K562 (cell line): ENCODE results near the gene CMIP. TPM values are rescaled to one million over a fixed set of nuclear protein-coding genes. Genes with fewer than 3 reads are reported as not detected.

ENCODE experiments used
- ATAC-seq: fragments of 200-7000 bp; cut with Tn5 transposase; 3 replicates; pipeline ENCODE4 v1.9.1; 2020; ENCODE audit warnings: moderate library complexity
- BruUV-seq: library from RNA; stranded (reverse); fragments of 400-500 nt; replicated peaks from 2 replicates; lab custom pipeline; 2021; lab: Mats Ljungman, UMichigan
- CTCF ChIA-PET: fragments of 300-600 bp; formaldehyde crosslinking; extraction: SDS; loops from one replicate; lab custom pipeline; 2021; ENCODE audit warnings: low intra/inter-chr PET ratio; lab: Yijun Ruan, JAX
- POLR2A ChIA-PET: fragments of 300-600, 350-650 bp; sonication (Branson Sonifier 250); formaldehyde crosslinking; extraction: SDS; loops from one replicate; lab custom pipeline; 2021; ENCODE audit warnings: antibody characterized with exemption, inconsistent platforms; lab: Yijun Ruan, JAX
- DNase-seq, 4 experiments: peaks; one replicate each; pipeline versions ENCODE4 v3.0.0 to v3.0.0-alpha.2; 2011 to 2018; ENCODE audit warnings: low spot score in 3 of 4, mixed read lengths in 3 of 4; ENCODE audit errors: extremely low read depth in 1 of 4
- FAIRE-seq: peaks from 2 replicates; lab custom pipeline; 2011; peaks lifted over from hg19 to GRCh38; lab: Jason Lieb, UNC
- H2AFZ ChIP-seq: 2 replicates; pipeline ENCODE4 v1.6.0; 2011; ENCODE audit warnings: low read depth, low read length, control low read depth, inconsistent platforms
- H3K27ac ChIP-seq: fragments of 200-600 bp; 3 replicates; pipeline ENCODE4 v1.8.0; 2011; ENCODE audit warnings: low read depth, mild to moderate bottlenecking, control low read depth, inconsistent platforms, low read length, moderate library complexity, mixed read lengths; ENCODE audit errors: extremely low read depth
- H3K27me3 ChIP-seq, 2 experiments: fragments of 300-600 bp in 1 of 2; 2 replicates in 1 of 2; 3 replicates in 1 of 2; pipeline versions ENCODE4 v1.6.0 to v1.8.0; 2011; ENCODE audit warnings: inconsistent platforms in 2 of 2, low read length in 2 of 2, mild to moderate bottlenecking in 1 of 2, mixed read lengths in 1 of 2, moderate library complexity in 1 of 2; ENCODE audit not compliant: control insufficient read depth in 2 of 2, insufficient read depth in 2 of 2
- H3K36me3 ChIP-seq: fragments of 300-600 bp; 3 replicates; pipeline ENCODE4 v1.8.0; 2011; ENCODE audit warnings: mild to moderate bottlenecking, low read length, inconsistent platforms; ENCODE audit not compliant: control insufficient read depth, insufficient read depth
- H3K4me1 ChIP-seq, 2 experiments: fragments of 200-600 bp in 1 of 2; replicated peaks in 1 of 2; 2 replicates in 1 of 2; 3 replicates in 1 of 2; pipeline versions ENCODE4 v1.5.1 to v1.8.0; 2011; ENCODE audit warnings: inconsistent platforms in 2 of 2, low read length in 2 of 2, mild to moderate bottlenecking in 1 of 2, mixed read lengths in 1 of 2, moderate library complexity in 1 of 2; ENCODE audit not compliant: control insufficient read depth in 2 of 2, insufficient read depth in 2 of 2
- H3K4me2 ChIP-seq: 2 replicates; pipeline ENCODE4 v1.6.1; 2011; ENCODE audit warnings: low read length, control low read depth, inconsistent platforms, mixed read lengths; ENCODE audit not compliant: insufficient read depth
- H3K4me3 ChIP-seq: fragments of 200-600 bp; sonication (generic), shearing (Covaris generic); 2 replicates; pipeline ENCODE4 v1.5.1; 2016; ENCODE audit warnings: control low read depth, inconsistent platforms
- H3K79me2 ChIP-seq: fragments of 200-600 bp; 3 replicates; pipeline ENCODE4 v1.8.0; 2011; ENCODE audit warnings: low read length, inconsistent platforms; ENCODE audit not compliant: control insufficient read depth, insufficient read depth
- H3K9ac ChIP-seq, 2 experiments: 2 replicates each; pipeline versions ENCODE4 v1.6.0 to v1.6.1; 2011; ENCODE audit warnings: low read depth in 2 of 2, low read length in 2 of 2, control low read depth in 1 of 2, inconsistent platforms in 1 of 2, mild to moderate bottlenecking in 1 of 2, mixed read lengths in 1 of 2; ENCODE audit not compliant: insufficient read depth in 1 of 2
- H3K9me1 ChIP-seq: one replicate; pipeline ENCODE4 v1.6.0; 2011; ENCODE audit warnings: inconsistent platforms, mild to moderate bottlenecking, low read length, moderate library complexity; ENCODE audit not compliant: control insufficient read depth, insufficient read depth
- H3K9me3 ChIP-seq: replicated peaks from 2 replicates; pipeline ENCODE4 v1.5.1; 2011; ENCODE audit warnings: low read depth, low read length, inconsistent platforms; ENCODE audit not compliant: control insufficient read depth, insufficient read depth
- H4K20me1 ChIP-seq: replicated peaks from 2 replicates; pipeline ENCODE4 v1.6.1; 2011; ENCODE audit warnings: low read length, inconsistent platforms, mixed read lengths; ENCODE audit not compliant: control insufficient read depth, insufficient read depth
- BACH1 ChIP-seq: fragments of 200-800 bp; sonication (Bioruptor generic); IDR thresholded peaks from 2 replicates; pipeline ENCODE4 v1.6.1; 2016; ENCODE audit warnings: missing genetic modification characterization, missing compliant biosample characterization
- FOXJ2 ChIP-seq: fragments of 200-800 bp; sonication (Bioruptor generic); IDR thresholded peaks from 2 replicates; pipeline ENCODE4 v1.6.1; 2016; ENCODE audit warnings: missing genetic modification characterization, missing compliant biosample characterization
- HMG20B ChIP-seq: fragments of 250-450 bp; sonication (Bioruptor Pico); IDR thresholded peaks from 2 replicates; pipeline ENCODE4 v1.5.0; 2021; ENCODE audit warnings: mild to moderate bottlenecking
- MAX ChIP-seq: sonication (generic); formaldehyde crosslinking; IDR thresholded peaks from 2 replicates; pipeline ENCODE4 v1.9.0; 2022; ENCODE audit warnings: mild to moderate bottlenecking, missing genetic modification reagents
- REST ChIP-seq, 2 experiments: fragments of 450-650 bp; formaldehyde crosslinking in 1 of 2; IDR thresholded peaks; 2 replicates each; pipeline versions ENCODE4 v1.4.0 to v1.6.1; 2014 to 2020; ENCODE audit warnings: mild to moderate bottlenecking in 2 of 2, borderline replicate concordance in 1 of 2, low read depth in 1 of 2
- ZBTB17 ChIP-seq: fragments of 450-650 bp; formaldehyde crosslinking; IDR thresholded peaks from 2 replicates; pipeline ENCODE4 v1.4.0; 2020; ENCODE audit warnings: mild to moderate bottlenecking
- ZMIZ1 ChIP-seq, 2 experiments: fragments of 150-350 bp in 1 of 2; IDR thresholded peaks; 2 replicates each; pipeline ENCODE4 v1.6.1; 2012 to 2016; ENCODE audit warnings: low read depth in 2 of 2, low read length in 2 of 2, mild to moderate bottlenecking in 1 of 2, moderate library complexity in 1 of 2
- ZNF23 ChIP-seq: fragments of 250-450 bp; sonication (Bioruptor Pico); IDR thresholded peaks from 2 replicates; pipeline ENCODE4 v1.4.0; 2020; ENCODE audit warnings: mild to moderate bottlenecking
- WGBS: fragments of 100-300 bp; shearing (Covaris generic); methylation state at CpG from one replicate; pipeline ENCODE4 v1.1.6; 2016; ENCODE audit warnings: low coverage, mixed read lengths; ENCODE audit not compliant: insufficient coverage; ENCODE audit errors: missing lambda C conversion rate; 5-methylcytosine and 5-hydroxymethylcytosine counted together
- in situ Hi-C: fragments of 300-500 bp; cut with MboI; formaldehyde crosslinking; loops from 4 replicates; pipeline ENCODE4 v1.15.0; 2018; ENCODE audit warnings: inconsistent platforms, mixed read lengths
- intact Hi-C: fragments of 100-400 bp; cut with micrococcal nuclease; formaldehyde crosslinking; loops from 2 replicates; pipeline ENCODE4 v1.14.2; 2022
- polyA plus RNA-seq, 8 experiments: library from polyadenylated mRNA; depleted of rRNA in 4 of 8; stranded (reverse) in 5 of 8; unstranded in 3 of 8; fragments of >200 nt; fragmentation: Nextera tagmentation in 2 of 8; fragmentation: Illumina TruSeq in 1 of 8; extraction: Ambion mirVana in 2 of 8; extraction: Trizol in 1 of 8; gene quantifications; 2 replicates each; pipeline versions ENCODE4 v1.2.1 to v1.2.3, GENCODE V29; 2011 to 2014; ENCODE audit warnings: inconsistent platforms in 1 of 8, missing spikeins in 1 of 8
- total RNA-seq, 7 experiments: library from RNA; depleted of rRNA in 6 of 7; stranded (reverse); fragments of >200 nt in 6 of 7; fragmentation: Illumina TruSeq in 2 of 7; extraction: Trizol in 2 of 7; gene quantifications; 2 replicates each; pipeline versions ENCODE4 v1.2.1 to v1.2.3, GENCODE V29; 2011 to 2021; ENCODE audit warnings: low replicate concordance in 1 of 7

Gene CMIP
- total and polyA plus RNA-seq, 9 of the 15 experiments (the other 6 are each of a cell fraction or from before 2014, with no cell fraction given), result 0.94 to 82.5 (median 10.3) TPM

- BruUV-seq, result no TSS peak
- Histone ChIP-seq H3K27me3 (no peaks in the 10 kb centered on the region), H3K4me1 (peaks cover 27% of the 10 kb centered on the region in 2 experiments), H3K36me3 (peaks cover 13% of the 10 kb centered on the region; the same call in 2 of the 3 replicates), H3K4me3 (no peak overlapping the region), H3K9me1 (peaks cover 15% of the 10 kb centered on the region), H3K9ac (no peak overlapping the region), H4K20me1 (peaks cover 45% of the 10 kb centered on the region; the same call in 1 of the 2 replicates), H2AFZ (no peak overlapping the region), H3K4me2 (no peak overlapping the region), H3K27ac (no peak overlapping the region), H3K9me3 (no peaks in the 10 kb centered on the region), H3K79me2 (peaks cover 85% of the 10 kb centered on the region)
- DNase-seq (no peak), FAIRE-seq (no peak), ATAC-seq (no peak)
- whole genome bisulfite sequencing, result 71% methylated on average over 10 of the region's 10 CpGs
- in situ Hi-C loops, result no loop called here
- ChIA-PET CTCF (no interaction called here), POLR2A (interaction anchor here (0.7 kb wide), 1 partner anchor 15 kb away, joined by 3 read pairs; no protein-coding TSS in a partner anchor)
- intact Hi-C loops, result no loop called here
- TF ChIP-seq HMG20B (CRISPR knock-in tag) (no peak), MAX (CRISPR knock-in tag) (no peak), ZBTB17 (peak; percentile 92), REST (IDR thresholded peaks at IDR 0.05; ENCODE audit: borderline replicate concordance) (peak; percentile 39), REST (CRISPR knock-in tag; IDR thresholded peaks at IDR 0.05; ENCODE audit: low read depth) (no peak), ZMIZ1 (IDR thresholded peaks at IDR 0.05; ENCODE audit: low read depth in 2 of 2, low read length in 2 of 2) (peak in 1 of 2 experiments; percentile 77; a peak in 2 of 4 replicates), ZNF23 (CRISPR knock-in tag) (peak; percentile 89), BACH1 (tag) (no peak), FOXJ2 (tag) (no peak)
These were observed 109.4 kb downstream of the CMIP start for GRCh38 chr16:81553814-81554675.
